ENCODE data around the gene RRP1B.

- TF ChIP-seq PATZ1 (CRISPR knock-in tag; IDR thresholded peaks at IDR 0.05) (no peak), ZNF574 (CRISPR knock-in tag; IDR thresholded peaks at IDR 0.05) (no peak), CBX5 (CRISPR knock-in tag; IDR thresholded peaks at IDR 0.05; ENCODE audit: borderline replicate concordance) (no peak)
- TF ChIP-seq, protein P1, sequence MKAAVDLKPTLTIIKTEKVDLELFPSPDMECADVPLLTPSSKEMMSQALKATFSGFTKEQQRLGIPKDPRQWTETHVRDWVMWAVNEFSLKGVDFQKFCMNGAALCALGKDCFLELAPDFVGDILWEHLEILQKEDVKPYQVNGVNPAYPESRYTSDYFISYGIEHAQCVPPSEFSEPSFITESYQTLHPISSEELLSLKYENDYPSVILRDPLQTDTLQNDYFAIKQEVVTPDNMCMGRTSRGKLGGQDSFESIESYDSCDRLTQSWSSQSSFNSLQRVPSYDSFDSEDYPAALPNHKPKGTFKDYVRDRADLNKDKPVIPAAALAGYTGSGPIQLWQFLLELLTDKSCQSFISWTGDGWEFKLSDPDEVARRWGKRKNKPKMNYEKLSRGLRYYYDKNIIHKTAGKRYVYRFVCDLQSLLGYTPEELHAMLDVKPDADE (CRISPR knock-in tag; IDR thresholded peaks at IDR 0.05): no peak
Observed at GRCh38 chr21:43640400-43640799, 19.0 kb upstream of the RRP1B start.
